H1 (cell line): ENCODE results near the gene ATP11A. TPM values are rescaled to one million over a fixed set of nuclear protein-coding genes. Genes with fewer than 3 reads are reported as not detected.

Experiments
- CTCF ChIA-PET: fragments of 300-600 bp; sonication (Branson Sonifier 250); formaldehyde crosslinking; loops from one replicate; lab custom pipeline; 2021; ENCODE audit not compliant: partially characterized antibody; lab: Charles Lee
- POLR2A ChIA-PET: fragments of 300-600 bp; sonication (Branson Sonifier 250); formaldehyde crosslinking; loops from one replicate; lab custom pipeline; 2021; ENCODE audit warnings: inconsistent platforms; ENCODE audit not compliant: partially characterized antibody; lab: Charles Lee
- DNase-seq, 2 experiments: peaks; one replicate each; pipeline versions ENCODE4 v3.0.0 to v3.0.0-alpha.2; 2010 to 2022; ENCODE audit warnings: low spot score in 2 of 2, low read depth in 1 of 2, mixed read lengths in 1 of 2
- FAIRE-seq: peaks from 2 replicates; lab custom pipeline; 2011; peaks lifted over from hg19 to GRCh38; lab: Jason Lieb, UNC
- H2AFZ ChIP-seq: 2 replicates; pipeline ENCODE4 v1.8.1; 2012; ENCODE audit warnings: low read length, inconsistent platforms
- H2AK5ac ChIP-seq: 2 replicates; pipeline ENCODE4 v1.6.1; 2013; ENCODE audit warnings: low read depth, low read length
- H2BK120ac ChIP-seq: replicated peaks from 2 replicates; pipeline ENCODE3; 2013; ENCODE audit warnings: low read depth, low read length, inconsistent platforms
- H2BK12ac ChIP-seq: 2 replicates; pipeline ENCODE4 v1.6.1; 2013; ENCODE audit warnings: low read depth, low read length
- H2BK15ac ChIP-seq: 2 replicates; pipeline ENCODE4 v1.6.1; 2013; ENCODE audit warnings: low read length
- H2BK20ac ChIP-seq: 2 replicates; pipeline ENCODE4 v1.6.1; 2013; ENCODE audit warnings: low read length
- H2BK5ac ChIP-seq: 2 replicates; pipeline ENCODE4 v1.6.1; 2013; ENCODE audit warnings: low read depth, low read length
- H3K14ac ChIP-seq: 2 replicates; pipeline ENCODE4 v1.6.1; 2013; ENCODE audit warnings: inconsistent platforms; ENCODE audit not compliant: insufficient read length
- H3K18ac ChIP-seq: 2 replicates; pipeline ENCODE4 v1.6.1; 2013; ENCODE audit warnings: low read length; ENCODE audit errors: extremely low read depth
- H3K23ac ChIP-seq: 2 replicates; pipeline ENCODE4 v1.6.1; 2013; ENCODE audit warnings: inconsistent platforms; ENCODE audit not compliant: insufficient read length
- H3K23me2 ChIP-seq: 2 replicates; pipeline ENCODE4 v1.6.1; 2013; ENCODE audit warnings: low read depth, low read length
- H3K27ac ChIP-seq: 2 replicates; pipeline ENCODE4 v1.6.1; 2011; ENCODE audit warnings: low read depth, low read length, inconsistent platforms
- H3K27me3 ChIP-seq, 4 experiments: replicated peaks in 1 of 4; 1 replicate in 1 of 4; 2 replicates in 3 of 4; pipeline versions ENCODE4 v1.6.1 to v1.8.1; 2011 to 2013; ENCODE audit warnings: low read length in 3 of 4, mild to moderate bottlenecking in 3 of 4, inconsistent platforms in 2 of 4, mixed read lengths in 2 of 4, moderate library complexity in 1 of 4; ENCODE audit not compliant: control insufficient read depth in 3 of 4, insufficient read depth in 3 of 4; ENCODE audit errors: extremely low read depth in 1 of 4
- H3K36me3 ChIP-seq, 4 experiments: 2 replicates each; pipeline versions ENCODE4 v1.6.1 to v1.8.1; 2011 to 2013; ENCODE audit warnings: mild to moderate bottlenecking in 4 of 4, low read length in 3 of 4, moderate library complexity in 2 of 4, control low read depth in 1 of 4, inconsistent platforms in 1 of 4; ENCODE audit not compliant: insufficient read depth in 4 of 4, control insufficient read depth in 2 of 4
- H3K4ac ChIP-seq: replicated peaks from 2 replicates; pipeline ENCODE3; 2013; ENCODE audit warnings: low read length, low read depth, mixed read lengths, inconsistent platforms; ENCODE audit not compliant: insufficient read length
- H3K4me1 ChIP-seq, 4 experiments: replicated peaks in 1 of 4; 1 replicate in 1 of 4; 2 replicates in 3 of 4; pipeline versions ENCODE4 v1.6.1 to v1.8.1; 2011 to 2013; ENCODE audit warnings: low read length in 3 of 4, inconsistent platforms in 2 of 4, mixed read lengths in 1 of 4; ENCODE audit not compliant: insufficient read depth in 4 of 4, control insufficient read depth in 3 of 4
- H3K4me2 ChIP-seq, 2 experiments: 2 replicates each; pipeline versions ENCODE4 v1.6.1 to v1.8.1; 2011 to 2013; ENCODE audit warnings: low read depth in 2 of 2, low read length in 2 of 2, control low read depth in 1 of 2, inconsistent platforms in 1 of 2, mild to moderate bottlenecking in 1 of 2; ENCODE audit not compliant: insufficient read depth in 1 of 2
- H3K4me3 ChIP-seq, 4 experiments: fragments of 200-600, 300-600 bp in 1 of 4; sonication (generic), shearing (Covaris generic), sonication (Bioruptor Twin) in 1 of 4; 2 replicates each; pipeline versions ENCODE4 v1.5.1 to v1.8.1; 2011 to 2016; ENCODE audit warnings: low read length in 4 of 4, low read depth in 3 of 4, control low read depth in 2 of 4, inconsistent platforms in 2 of 4, mild to moderate bottlenecking in 2 of 4, mixed read lengths in 1 of 4, moderate library complexity in 1 of 4; ENCODE audit not compliant: insufficient read depth in 2 of 4; ENCODE audit errors: extremely low read depth in 1 of 4
- H3K56ac ChIP-seq: replicated peaks from 2 replicates; pipeline ENCODE3; 2013; ENCODE audit warnings: low read depth, mild to moderate bottlenecking, mixed read lengths, low read length, inconsistent platforms; ENCODE audit not compliant: insufficient read length
- H3K79me1 ChIP-seq: 2 replicates; pipeline ENCODE4 v1.6.1; 2013; ENCODE audit warnings: low read depth, low read length, control low read depth
- H3K79me2 ChIP-seq, 2 experiments: 2 replicates each; pipeline versions ENCODE4 v1.6.1 to v1.8.1; 2012 to 2013; ENCODE audit warnings: low read length in 2 of 2, mild to moderate bottlenecking in 2 of 2, inconsistent platforms in 1 of 2; ENCODE audit not compliant: insufficient read depth in 2 of 2, control insufficient read depth in 1 of 2
- H3K9ac ChIP-seq, 4 experiments: replicated peaks in 1 of 4; 1 replicate in 1 of 4; 2 replicates in 3 of 4; pipeline versions ENCODE4 v1.6.1 to v1.8.1; 2011 to 2013; ENCODE audit warnings: low read depth in 3 of 4, low read length in 3 of 4, control low read depth in 2 of 4, mild to moderate bottlenecking in 2 of 4, moderate library complexity in 2 of 4, inconsistent platforms in 1 of 4; ENCODE audit errors: extremely low read depth in 1 of 4
- H3K9me3 ChIP-seq, 2 experiments: 2 replicates each; pipeline versions ENCODE4 v1.6.1 to v1.8.1; 2012 to 2013; ENCODE audit warnings: mild to moderate bottlenecking in 2 of 2, moderate library complexity in 2 of 2, control low read depth in 1 of 2, inconsistent platforms in 1 of 2, low read depth in 1 of 2, low read length in 1 of 2, mixed read lengths in 1 of 2; ENCODE audit not compliant: insufficient read depth in 2 of 2
- H4K20me1 ChIP-seq, 2 experiments: replicated peaks in 1 of 2; 2 replicates each; pipeline versions ENCODE3 to v1.8.1; 2011 to 2013; ENCODE audit warnings: inconsistent platforms in 2 of 2, low read length in 2 of 2, mild to moderate bottlenecking in 1 of 2; ENCODE audit not compliant: insufficient read depth in 2 of 2, control insufficient read depth in 1 of 2
- H4K5ac ChIP-seq: 2 replicates; pipeline ENCODE4 v1.6.1; 2013; ENCODE audit warnings: low read length, low read depth, mixed read lengths, inconsistent platforms; ENCODE audit not compliant: insufficient read length
- H4K8ac ChIP-seq: 2 replicates; pipeline ENCODE4 v1.8.0; 2013; ENCODE audit warnings: mild to moderate bottlenecking, moderate library complexity, low read length, inconsistent platforms; ENCODE audit not compliant: insufficient read depth; ENCODE audit errors: extremely low read depth
- H4K91ac ChIP-seq: replicated peaks from 2 replicates; pipeline ENCODE3; 2013; ENCODE audit warnings: low read length, mixed read lengths, inconsistent platforms; ENCODE audit not compliant: insufficient read length
- ASH2L ChIP-seq: fragments of 200-600, 300-600 bp; sonication (generic); IDR thresholded peaks from one replicate; pipeline ENCODE4 v1.7.1; 2017; ENCODE audit warnings: low read length
- BACH1 ChIP-seq: IDR thresholded peaks from 2 replicates; pipeline ENCODE4 v1.6.1; 2012; ENCODE audit warnings: low read length, improper control_type of control experiment
- CHD1 ChIP-seq: IDR thresholded peaks from 2 replicates; pipeline ENCODE4 v1.6.1; 2012; ENCODE audit warnings: low read depth, low read length, improper control_type of control experiment
- EGR1 ChIP-seq: IDR thresholded peaks from 2 replicates; pipeline ENCODE4 v1.6.1; 2011; ENCODE audit warnings: low read depth, low read length, borderline replicate concordance
- GABPA ChIP-seq: IDR thresholded peaks from 2 replicates; pipeline ENCODE4 v1.6.1; 2011; ENCODE audit warnings: mild to moderate bottlenecking, low read length, moderate library complexity, borderline replicate concordance; ENCODE audit not compliant: insufficient read depth
- KDM1A ChIP-seq: fragments of 200-600, 300-600 bp; sonication (generic); IDR thresholded peaks from 2 replicates; pipeline ENCODE4 v1.7.1; 2016; ENCODE audit warnings: mild to moderate bottlenecking, low read length, borderline replicate concordance
- KDM4A ChIP-seq: IDR thresholded peaks from one replicate; pipeline ENCODE4 v1.7.1; 2012; ENCODE audit warnings: low read depth, mild to moderate bottlenecking, moderate library complexity, low read length, inconsistent platforms; ENCODE audit not compliant: severe bottlenecking
- RFX5 ChIP-seq: IDR thresholded peaks from 2 replicates; pipeline ENCODE4 v1.6.1; 2011; ENCODE audit warnings: low read depth, low read length, improper control_type of control experiment, borderline replicate concordance
- SP1 ChIP-seq: IDR thresholded peaks from 2 replicates; pipeline ENCODE4 v1.6.1; 2011; ENCODE audit warnings: low read depth, low read length
- SP2 ChIP-seq: IDR thresholded peaks from 2 replicates; pipeline ENCODE4 v1.6.1; 2012; ENCODE audit warnings: mild to moderate bottlenecking, low read length, inconsistent platforms
- SP4 ChIP-seq: IDR thresholded peaks from 2 replicates; pipeline ENCODE4 v1.6.1; 2012; ENCODE audit warnings: low read length, inconsistent platforms
- SUZ12 ChIP-seq: fragments of 200-600 bp; sonication (generic); IDR thresholded peaks from 2 replicates; pipeline ENCODE4 v1.6.1; 2012; ENCODE audit warnings: mild to moderate bottlenecking, inconsistent platforms, low read length, moderate library complexity, mixed read lengths
- TCF12 ChIP-seq: IDR thresholded peaks from 2 replicates; pipeline ENCODE4 v1.6.1; 2011; ENCODE audit warnings: low read depth, mild to moderate bottlenecking, low read length
- TEAD4 ChIP-seq: IDR thresholded peaks from 2 replicates; pipeline ENCODE4 v1.6.1; 2012; ENCODE audit warnings: low read depth, low read length, inconsistent platforms, mixed read lengths
- ZNF274 ChIP-seq: IDR thresholded peaks from 2 replicates; pipeline ENCODE4 v1.7.0; 2012; ENCODE audit warnings: low read length, borderline replicate concordance; ENCODE audit errors: extremely low read depth
- WGBS, 2 experiments: shearing (Covaris generic) in 1 of 2; methylation state at CpG; one replicate each; pipeline versions ENCODE4 v1.1.6 to v1.1.7; 2013 to 2015; ENCODE audit warnings: low lambda C conversion rate in 2 of 2, mixed read lengths in 2 of 2, inconsistent platforms in 1 of 2, low coverage in 1 of 2, missing lambda C conversion rate in 1 of 2; ENCODE audit not compliant: insufficient replicate concordance in 2 of 2, insufficient coverage in 1 of 2, insufficient read length in 1 of 2; ENCODE audit errors: extremely low coverage in 1 of 2, missing lambda C conversion rate in 1 of 2; 5-methylcytosine and 5-hydroxymethylcytosine counted together
- polyA plus RNA-seq, 7 experiments: library from polyadenylated mRNA; depleted of rRNA in 3 of 7; stranded (reverse) in 5 of 7; unstranded in 2 of 7; fragments of >200 nt in 5 of 7; fragments of 200-250 nt in 2 of 7; gene quantifications; 1 replicate in 5 of 7; 2 replicates in 1 of 7; 4 replicates in 1 of 7; pipeline versions ENCODE4 v1.2.1 to v1.2.3, GENCODE V29; 2011 to 2013; ENCODE audit warnings: missing spikeins in 2 of 7, mixed read lengths in 2 of 7
- total RNA-seq: library from RNA; stranded (reverse); fragmentation: NEBNext Ultra II Directional; extraction: Animal tissue kit (Norgen Biotek cat#: 25700); gene quantifications from 2 replicates; pipeline ENCODE4 v1.2.1, GENCODE V29; 2021

The ATP11A gene
- total and polyA plus RNA-seq, 2 of the 8 experiments (the other 6 are each of a cell fraction or from before 2014, with no cell fraction given) = 28.8 to 72.9 TPM

- CTCF ChIA-PET = no interaction called here
- no peak for TF ChIP-seq ZNF274
- TF ChIP-seq TEAD4 = no peak
- TF ChIP-seq RFX5 = no peak
- TF ChIP-seq SP1 = no peak
- TF ChIP-seq SUZ12 = no peak
- TF ChIP-seq GABPA = no peak
- no peak for TF ChIP-seq ASH2L
- no peak for TF ChIP-seq CHD1
- no peak for TF ChIP-seq KDM1A
- no peak for TF ChIP-seq TCF12
- TF ChIP-seq EGR1 = no peak
- no peak for TF ChIP-seq SP2
- TF ChIP-seq KDM4A = no peak
- no peak for TF ChIP-seq BACH1
- no peak for TF ChIP-seq SP4
- TF ChIP-seq, all 59 proteins: peak for 0
- POLR2A ChIA-PET = no interaction called here
Measured at GRCh38 chr13:112849500-112849899, 159.7 kb downstream of the ATP11A start.

More at GRCh38 chr13:112849500-112849899, 159.7 kb downstream of the ATP11A start:
- Histone ChIP-seq H2BK12ac (no peak overlapping the region), H3K23ac (no peak overlapping the region), H2BK20ac (no peak overlapping the region), H3K9ac (no peak overlapping the region; a peak in 1 of 7 replicates), H3K27me3 (no peaks in the 10 kb centered on the region), H2BK5ac (no peak overlapping the region), H3K79me2 (no peaks in the 10 kb centered on the region), H3K23me2 (no peaks in the 10 kb centered on the region), H3K56ac (no peak overlapping the region), H3K4me2 (no peak overlapping the region), H2BK15ac (no peak overlapping the region), H3K14ac (no peak overlapping the region), H3K18ac (no peak overlapping the region), H3K4me3 (no peak overlapping the region), H3K27ac (no peak overlapping the region), H2AFZ (no peak overlapping the region), H4K91ac (no peak overlapping the region), H4K5ac (no peak overlapping the region), H2AK5ac (no peak overlapping the region), H3K4me1 (no peaks in the 10 kb centered on the region), H2BK120ac (no peak overlapping the region), H3K36me3 (peaks cover 0 to 28% (median 12%) of the 10 kb centered on the region in 4 experiments; a peak in 5 of 8 replicates), H3K9me3 (no peaks in the 10 kb centered on the region), H4K20me1 (peaks cover 2% of the 10 kb centered on the region in 2 experiments), H3K79me1 (no peaks in the 10 kb centered on the region; the same call in 1 of the 2 replicates), H4K8ac (no peak overlapping the region), H3K4ac (no peak overlapping the region)
- DNase-seq (no peak), FAIRE-seq (no peak)
- WGBS, 2 experiments = 79% methylated on average over 6 of the region's 6 CpGs; no CpG with 5 or more reads in 1 of the 2 experiments
